ENCODE measurements around the gene GNGT2.

The GNGT2 gene

DNA sequence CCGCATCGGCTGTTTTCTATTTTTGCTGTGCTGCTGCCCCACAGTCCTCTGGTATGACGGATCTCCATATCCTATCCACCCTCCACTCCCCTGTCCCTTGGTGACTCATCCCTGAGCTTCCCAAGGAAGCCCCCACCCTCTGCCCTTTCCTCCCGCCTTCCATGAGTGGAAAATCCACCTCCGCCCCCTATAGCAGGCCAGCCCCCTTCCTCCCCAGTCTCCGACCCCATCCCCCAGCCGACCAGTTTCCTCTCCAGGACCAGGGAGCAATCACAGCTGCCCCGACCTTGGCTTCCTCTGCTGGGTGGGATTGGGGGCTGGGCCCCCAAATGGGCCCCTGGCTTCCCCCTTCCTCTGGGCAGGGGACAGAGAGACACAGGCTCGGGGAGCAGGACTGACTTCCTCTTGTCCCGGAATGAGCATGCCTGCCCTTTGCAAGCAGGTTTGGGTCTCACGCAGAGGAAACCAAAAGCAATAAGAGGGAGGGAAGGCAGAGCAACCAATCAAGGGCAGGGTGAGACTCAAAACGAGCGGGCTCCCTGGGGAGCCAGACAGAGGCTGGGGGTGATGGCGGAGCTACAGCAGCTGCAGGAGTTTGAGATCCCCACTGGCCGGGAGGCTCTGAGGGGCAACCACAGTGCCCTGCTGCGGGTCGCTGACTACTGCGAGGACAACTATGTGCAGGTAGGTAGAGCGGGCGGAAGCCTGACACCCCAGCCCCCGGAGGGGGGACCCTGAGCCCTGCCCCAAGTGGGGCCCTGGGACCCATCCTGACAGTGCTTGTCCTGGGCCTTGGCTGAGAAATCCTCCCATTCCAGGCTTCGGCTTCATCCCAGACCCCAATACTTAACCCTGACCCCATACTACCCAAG is at the start of gene GNGT2, which contains the start of gene ABI3:
Gene GNGT2 (minus strand): TSS at position 417 of the 872 bp plus-strand sequence. CDS start 3,152 bp downstream, outside the sequence.
Gene ABI3 (plus strand): TSS at position 550 of the 872 bp plus-strand sequence. CDS start 18 bp downstream, at position 568.
- DNase-seq, result peak; percentile 92

DNA sequence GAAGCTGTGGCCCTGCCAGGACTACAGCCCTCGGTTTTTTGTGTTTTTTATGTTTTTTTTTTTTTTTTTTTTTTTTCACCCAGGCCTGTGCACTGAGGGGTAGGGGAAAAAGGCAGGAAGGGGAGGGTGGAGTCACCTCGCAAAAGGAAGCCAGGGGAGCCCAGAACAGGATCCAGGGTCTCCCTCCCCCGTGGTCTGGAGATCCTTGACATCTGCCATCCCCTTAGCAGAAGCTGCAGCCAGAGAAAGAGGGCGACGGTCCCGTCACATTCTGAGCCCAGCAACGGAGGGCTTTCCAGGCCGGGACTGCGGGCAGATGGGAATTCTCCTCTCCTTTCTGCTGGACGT is 49.3 kb upstream of the GNGT2 start:
- DNase-seq, result no peak

DNA sequence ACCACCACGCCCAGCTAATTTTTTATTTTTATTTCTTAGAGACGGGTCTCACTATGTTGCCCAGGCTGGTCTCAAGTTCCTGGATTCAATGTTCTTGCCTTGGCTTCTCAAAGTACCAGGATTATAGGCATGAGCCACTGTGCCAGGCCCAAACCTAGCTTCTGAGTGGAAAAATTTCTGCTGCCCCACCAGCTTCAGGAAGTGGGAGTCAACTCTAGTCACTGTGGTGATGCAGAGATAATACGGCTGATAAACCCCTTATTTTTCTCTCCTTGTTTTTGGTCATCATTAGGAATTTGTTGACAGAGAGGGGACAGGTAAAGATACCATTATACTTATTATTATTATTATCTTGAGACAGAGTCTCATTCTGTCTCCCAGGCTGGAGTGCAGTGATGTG is 48.0 kb upstream of the GNGT2 start:
- DNase-seq, result no peak

GRCh38 chr17:49255125-49255524 is 44.8 kb upstream of the GNGT2 start:
- DNase-seq, result no peak

DNA sequence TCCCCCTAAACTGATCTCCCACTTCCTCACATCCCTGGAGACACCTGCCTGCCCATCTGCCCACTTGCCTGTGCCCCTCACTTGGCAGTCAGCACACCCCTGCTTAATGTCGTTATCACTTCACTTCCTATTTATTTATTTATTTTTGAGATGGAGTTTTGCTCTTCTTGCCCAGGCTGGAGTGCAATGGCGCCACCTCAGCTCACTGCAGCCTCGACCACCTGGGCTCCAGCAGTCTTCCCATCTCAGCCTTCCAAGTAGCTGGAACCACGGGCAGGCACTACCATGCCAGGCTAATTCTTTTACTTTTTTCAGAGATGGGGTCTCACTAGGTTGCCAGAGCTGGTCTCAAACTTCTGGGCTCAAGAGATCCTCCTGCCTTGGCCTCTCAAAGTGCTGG is 43.7 kb upstream of the GNGT2 start:
- no peak for DNase-seq

GRCh38 chr17:49252148-49252695 is 41.8 kb upstream of the GNGT2 start:
- peak; percentile 83 for DNase-seq

- no peak for DNase-seq
Observed at GRCh38 chr17:49249890-49250522, 39.6 kb upstream of the GNGT2 start.

GRCh38 chr17:49249292-49249794 is 39.0 kb upstream of the GNGT2 start:
- DNase-seq, result no peak

DNA sequence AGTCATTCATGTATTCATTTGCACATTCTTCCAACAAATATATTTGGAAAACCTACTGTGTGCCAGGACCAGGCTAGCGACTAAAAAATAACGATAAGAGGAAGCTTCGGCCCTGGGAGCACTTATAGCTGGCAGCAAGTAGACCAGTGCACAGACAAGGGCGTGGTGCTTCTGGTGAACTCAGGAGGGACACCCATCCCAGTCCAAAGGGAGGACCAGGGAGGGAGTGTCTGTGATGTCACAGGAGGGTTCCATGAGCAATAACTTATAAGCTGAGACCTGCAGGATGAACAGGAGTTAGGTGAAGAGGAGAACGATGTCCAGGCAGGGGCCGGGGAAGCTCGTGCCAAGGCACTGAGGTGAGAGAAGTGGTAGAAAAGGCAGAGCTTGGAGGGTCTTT is 37.6 kb upstream of the GNGT2 start:
- no peak for DNase-seq

- DNase-seq, result no peak
Observed at GRCh38 chr17:49244839-49245238, 34.5 kb upstream of the GNGT2 start.

DNA sequence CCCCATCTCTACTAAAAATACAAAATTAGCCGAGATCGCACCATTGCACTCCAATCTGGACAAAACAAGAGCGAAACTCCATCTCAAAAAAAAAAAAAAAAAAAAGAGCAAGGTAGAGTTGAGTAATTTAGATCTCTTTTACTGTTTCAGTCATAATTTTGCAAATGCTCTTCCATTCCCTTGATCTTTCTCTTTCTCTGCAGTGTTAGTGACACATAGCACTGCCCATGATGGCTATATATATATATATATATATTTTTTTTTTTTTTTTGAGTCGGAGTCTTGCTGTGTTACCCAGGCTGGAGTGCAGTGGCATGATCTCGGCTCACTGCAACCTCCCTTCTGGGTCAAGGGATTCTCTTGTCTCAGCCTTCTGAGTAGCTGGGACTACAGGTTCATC is 32.4 kb upstream of the GNGT2 start:
- DNase-seq, result no peak

GRCh38 chr17:49241692-49242397 is 31.5 kb upstream of the GNGT2 start:
- no peak for DNase-seq

- no peak for DNase-seq
Observed at GRCh38 chr17:49241040-49241439, 30.7 kb upstream of the GNGT2 start.

- DNase-seq, result no peak
Observed at GRCh38 chr17:49240619-49241018, 30.2 kb upstream of the GNGT2 start.

DNA sequence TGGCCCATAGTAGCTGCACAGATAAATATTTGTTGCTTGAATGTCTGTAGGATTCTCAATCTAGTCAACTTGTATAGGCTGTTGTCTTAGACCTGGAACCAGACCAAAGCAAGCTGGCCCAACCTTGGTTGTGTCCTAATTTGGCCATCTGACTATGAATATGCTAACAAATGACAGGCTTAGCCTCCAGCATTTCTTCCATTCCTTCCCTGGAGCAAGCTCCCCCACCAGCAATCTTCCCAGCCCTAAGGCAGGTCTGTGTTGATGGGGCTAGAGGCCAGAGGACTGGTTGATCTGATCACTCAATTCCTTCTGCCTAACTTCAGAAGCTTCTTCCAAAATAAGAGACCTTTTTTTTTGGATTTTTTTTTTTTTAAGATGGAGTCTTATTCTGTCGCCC is 29.6 kb upstream of the GNGT2 start:
- no peak for DNase-seq

DNA sequence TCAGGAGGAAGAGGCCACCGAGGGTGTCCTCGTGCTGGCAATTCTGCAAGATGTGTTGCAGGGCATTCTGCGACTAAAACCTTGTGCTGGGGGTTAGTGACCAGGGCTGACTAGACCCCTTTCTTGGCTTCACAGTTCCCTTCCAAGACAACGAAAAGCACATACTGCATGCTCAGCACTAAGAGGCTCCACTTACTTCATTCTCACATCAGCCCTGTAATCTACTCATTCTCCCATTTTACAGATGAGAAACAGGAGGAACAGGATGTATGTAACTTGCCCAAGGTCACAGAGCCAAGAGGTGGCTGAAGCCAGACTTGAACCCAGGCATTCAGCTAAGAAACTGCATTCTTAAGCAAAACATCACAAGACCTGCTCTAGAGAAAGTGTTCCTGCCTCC is 25.5 kb upstream of the GNGT2 start:
- no peak for DNase-seq

- DNase-seq, result no peak
Observed at GRCh38 chr17:49234509-49235080, 24.2 kb upstream of the GNGT2 start.

- no peak for DNase-seq
Observed at GRCh38 chr17:49231563-49231894, 21.2 kb upstream of the GNGT2 start.

GRCh38 chr17:49230636-49231562 is 20.5 kb upstream of the GNGT2 start, which contains the start of gene PHOSPHO1:
Gene PHOSPHO1 (minus strand): TSS chr17:49230787. CDS start chr17:49226691, 4,096 bp downstream.
- peak; percentile 96 for DNase-seq

GRCh38 chr17:49229805-49230600 is 19.6 kb upstream of the GNGT2 start:
- DNase-seq, result no peak

Measured in islet precursor cell (in vitro differentiated cells).